Measurements from ENCODE around the gene ADAMTSL1. TPM values are rescaled to one million over a fixed set of nuclear protein-coding genes. Genes with fewer than 3 reads are reported as not detected.

The ADAMTSL1 gene
- total RNA-seq, 1 donor from 2014 or later = 12.6 TPM

GRCh38 chr9:18550286-18550685, 76.3 kb downstream of the ADAMTSL1 start:
- TF ChIP-seq, protein P1, sequence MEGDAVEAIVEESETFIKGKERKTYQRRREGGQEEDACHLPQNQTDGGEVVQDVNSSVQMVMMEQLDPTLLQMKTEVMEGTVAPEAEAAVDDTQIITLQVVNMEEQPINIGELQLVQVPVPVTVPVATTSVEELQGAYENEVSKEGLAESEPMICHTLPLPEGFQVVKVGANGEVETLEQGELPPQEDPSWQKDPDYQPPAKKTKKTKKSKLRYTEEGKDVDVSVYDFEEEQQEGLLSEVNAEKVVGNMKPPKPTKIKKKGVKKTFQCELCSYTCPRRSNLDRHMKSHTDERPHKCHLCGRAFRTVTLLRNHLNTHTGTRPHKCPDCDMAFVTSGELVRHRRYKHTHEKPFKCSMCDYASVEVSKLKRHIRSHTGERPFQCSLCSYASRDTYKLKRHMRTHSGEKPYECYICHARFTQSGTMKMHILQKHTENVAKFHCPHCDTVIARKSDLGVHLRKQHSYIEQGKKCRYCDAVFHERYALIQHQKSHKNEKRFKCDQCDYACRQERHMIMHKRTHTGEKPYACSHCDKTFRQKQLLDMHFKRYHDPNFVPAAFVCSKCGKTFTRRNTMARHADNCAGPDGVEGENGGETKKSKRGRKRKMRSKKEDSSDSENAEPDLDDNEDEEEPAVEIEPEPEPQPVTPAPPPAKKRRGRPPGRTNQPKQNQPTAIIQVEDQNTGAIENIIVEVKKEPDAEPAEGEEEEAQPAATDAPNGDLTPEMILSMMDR (IDR thresholded peaks at IDR 0.05; ENCODE audit: insufficient read depth, low read depth, low read length) = no peak
- TF ChIP-seq EZH2 (IDR thresholded peaks at IDR 0.05; ENCODE audit: insufficient read depth, low read length) = no peak
- Histone ChIP-seq H3K27ac (ENCODE audit: low read depth, low read length) (no peak overlapping the region), H3K36me3 (ENCODE audit: insufficient read depth, low read length) (no peaks in the 10 kb centered on the region), H3K9ac (ENCODE audit: low read length) (no peak overlapping the region), H3K27me3 (ENCODE audit: insufficient read depth, low read length) (no peaks in the 10 kb centered on the region), H2AFZ (ENCODE audit: low read depth, low read length) (no peak overlapping the region), H4K20me1 (ENCODE audit: insufficient read depth, low read length) (no peaks in the 10 kb centered on the region), H3K4me1 (ENCODE audit: insufficient read depth, low read length) (peaks cover 8% of the 10 kb centered on the region), H3K79me2 (ENCODE audit: insufficient read depth, low read length) (peaks cover 49% of the 10 kb centered on the region), H3K9me3 (ENCODE audit: insufficient read depth, low read depth, low read length) (no peaks in the 10 kb centered on the region), H3K4me3 (ENCODE audit: insufficient read depth, low read depth, low read length) (no peak overlapping the region), H3K4me2 (ENCODE audit: low read length) (no peak overlapping the region)
- H3K36me3 Mint-ChIP-seq (ENCODE audit: low read depth, unreplicated experiment) = no peaks in the 10 kb centered on the region
- no peak for FAIRE-seq
- H3K27ac Mint-ChIP-seq (ENCODE audit: unreplicated experiment) = no peak overlapping the region
- no peaks in the 10 kb centered on the region for H3K27me3 Mint-ChIP-seq (ENCODE audit: low read depth, unreplicated experiment)
- H3K4me3 Mint-ChIP-seq (ENCODE audit: unreplicated experiment) = no peak overlapping the region
- H3K4me1 Mint-ChIP-seq (ENCODE audit: low read depth, unreplicated experiment) = no peaks in the 10 kb centered on the region
- peaks cover 3% of the 10 kb centered on the region for H3K9me3 Mint-ChIP-seq (ENCODE audit: unreplicated experiment)
- DNase-seq (ENCODE audit: low read depth) = no peak

DNA sequence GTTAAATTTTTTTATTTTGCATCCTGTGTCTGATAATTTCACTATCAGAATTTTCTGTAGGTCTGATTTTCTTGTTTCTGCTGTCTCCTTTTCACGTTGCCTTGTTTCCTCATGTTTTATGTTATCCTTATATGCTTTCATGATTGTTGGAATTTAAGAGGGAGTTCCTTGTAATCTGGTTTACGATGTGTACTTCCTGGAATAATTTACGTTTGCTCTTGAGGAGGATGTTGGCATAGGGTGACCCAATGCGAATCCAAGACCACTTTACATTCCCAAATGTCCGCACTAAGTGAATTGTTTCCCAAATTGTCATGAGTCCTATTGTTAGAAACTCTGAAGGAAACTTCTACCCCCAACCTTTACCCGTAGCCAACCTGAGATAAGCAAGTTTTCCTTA, 80.3 kb downstream of the ADAMTSL1 start:
- Histone ChIP-seq H3K27ac (ENCODE audit: low read depth, low read length) (no peak overlapping the region), H3K4me1 (ENCODE audit: insufficient read depth, low read length) (no peaks in the 10 kb centered on the region), H3K36me3 (ENCODE audit: insufficient read depth, low read length) (peaks cover 3% of the 10 kb centered on the region), H3K9me3 (ENCODE audit: insufficient read depth, low read depth, low read length) (no peaks in the 10 kb centered on the region), H2AFZ (ENCODE audit: low read depth, low read length) (no peak overlapping the region), H4K20me1 (ENCODE audit: insufficient read depth, low read length) (no peaks in the 10 kb centered on the region), H3K4me3 (ENCODE audit: insufficient read depth, low read depth, low read length) (no peak overlapping the region), H3K9ac (ENCODE audit: low read length) (no peak overlapping the region), H3K27me3 (ENCODE audit: insufficient read depth, low read length) (no peaks in the 10 kb centered on the region), H3K4me2 (ENCODE audit: low read length) (no peak overlapping the region), H3K79me2 (ENCODE audit: insufficient read depth, low read length) (peaks cover 80% of the 10 kb centered on the region)
- no peak for TF ChIP-seq EZH2 (IDR thresholded peaks at IDR 0.05; ENCODE audit: insufficient read depth, low read length)
- TF ChIP-seq, protein P1 (IDR thresholded peaks at IDR 0.05; ENCODE audit: insufficient read depth, low read depth, low read length) = no peak
- Mint-ChIP-seq H3K4me1 (ENCODE audit: low read depth, unreplicated experiment) (no peaks in the 10 kb centered on the region), H3K27me3 (ENCODE audit: low read depth, unreplicated experiment) (no peaks in the 10 kb centered on the region), H3K36me3 (ENCODE audit: low read depth, unreplicated experiment) (no peaks in the 10 kb centered on the region), H3K9me3 (ENCODE audit: unreplicated experiment) (peaks cover 3% of the 10 kb centered on the region), H3K4me3 (ENCODE audit: unreplicated experiment) (no peak overlapping the region), H3K27ac (ENCODE audit: unreplicated experiment) (no peak overlapping the region)
- no peak for FAIRE-seq
- DNase-seq (ENCODE audit: low read depth) = no peak

DNA sequence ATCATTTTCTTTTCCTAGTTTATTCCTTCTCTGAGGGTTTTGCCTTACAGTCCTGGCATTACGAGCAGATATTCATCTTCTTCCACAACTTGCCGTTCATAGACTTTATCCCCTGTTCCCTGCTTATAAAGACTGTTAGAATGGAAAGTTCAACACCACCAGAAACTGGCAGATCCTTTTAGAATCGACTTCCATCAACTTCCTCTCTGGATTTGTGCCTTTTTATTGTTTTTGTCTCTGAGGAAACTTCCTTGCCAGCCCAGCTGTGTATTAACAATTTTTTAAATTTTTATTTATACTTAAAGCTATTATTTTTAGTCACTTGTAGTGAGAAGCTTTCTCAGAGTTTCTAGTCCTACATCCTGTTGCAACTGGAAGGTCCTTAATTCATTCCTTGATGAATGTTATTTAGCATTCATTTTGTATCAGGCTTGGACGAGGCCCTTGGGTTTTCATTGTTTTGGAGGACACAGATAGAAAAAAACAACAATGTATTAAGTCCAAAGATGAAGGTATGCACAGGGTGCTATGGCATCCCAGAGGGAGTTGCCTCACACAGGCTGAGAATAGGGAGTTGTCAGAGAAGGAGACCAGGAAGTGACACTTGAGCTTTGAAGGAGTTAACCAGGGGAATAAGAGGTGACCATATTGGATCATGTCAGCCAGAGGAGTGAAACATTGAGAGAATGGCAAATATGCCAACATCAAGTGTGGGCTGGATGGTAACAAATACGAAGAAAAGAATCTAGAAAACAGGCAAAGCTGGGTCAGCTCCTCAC, 81.3 kb downstream of the ADAMTSL1 start:
- Mint-ChIP-seq H3K4me1 (ENCODE audit: low read depth, unreplicated experiment) (no peaks in the 10 kb centered on the region), H3K27me3 (ENCODE audit: low read depth, unreplicated experiment) (no peaks in the 10 kb centered on the region), H3K36me3 (ENCODE audit: low read depth, unreplicated experiment) (no peaks in the 10 kb centered on the region), H3K4me3 (ENCODE audit: unreplicated experiment) (no peak overlapping the region), H3K9me3 (ENCODE audit: unreplicated experiment) (peaks cover 5% of the 10 kb centered on the region), H3K27ac (ENCODE audit: unreplicated experiment) (no peak overlapping the region)
- TF ChIP-seq, protein P1 (IDR thresholded peaks at IDR 0.05; ENCODE audit: insufficient read depth, low read depth, low read length) = no peak
- TF ChIP-seq EZH2 (IDR thresholded peaks at IDR 0.05; ENCODE audit: insufficient read depth, low read length) = no peak
- FAIRE-seq (no peak), DNase-seq (ENCODE audit: low read depth) (no peak)
- Histone ChIP-seq H3K4me3 (ENCODE audit: insufficient read depth, low read depth, low read length) (no peak overlapping the region), H3K27ac (ENCODE audit: low read depth, low read length) (no peak overlapping the region), H3K79me2 (ENCODE audit: insufficient read depth, low read length) (peaks cover 86% of the 10 kb centered on the region), H3K27me3 (ENCODE audit: insufficient read depth, low read length) (no peaks in the 10 kb centered on the region), H3K36me3 (ENCODE audit: insufficient read depth, low read length) (peaks cover 3% of the 10 kb centered on the region), H2AFZ (ENCODE audit: low read depth, low read length) (no peak overlapping the region), H3K9me3 (ENCODE audit: insufficient read depth, low read depth, low read length) (no peaks in the 10 kb centered on the region), H3K4me2 (ENCODE audit: low read length) (no peak overlapping the region), H3K4me1 (ENCODE audit: insufficient read depth, low read length) (no peaks in the 10 kb centered on the region), H4K20me1 (ENCODE audit: insufficient read depth, low read length) (no peaks in the 10 kb centered on the region), H3K9ac (ENCODE audit: low read length) (no peak overlapping the region)

Data from astrocyte (in vitro differentiated cells and primary cell).